ENCODE measurements around the gene CCDC136. TPM values are rescaled to one million over a fixed set of nuclear protein-coding genes. Genes with fewer than 3 reads are reported as not detected.

Gene CCDC136
- 0.61 and 0.87 TPM in 2 replicates for total RNA-seq (2014; rRNA removed; shearing (Covaris generic))
- polyA plus RNA-seq (2014; cell fraction: nucleus; rRNA removed), result 0.53 and 17.8 TPM in 2 replicates

GRCh38 chr7:128791121-128791971 lies at the start of gene CCDC136:
Gene CCDC136, plus strand, starts transcription at chr7:128791968. Its CDS starts 444 bp downstream, at chr7:128792412.
- peak; percentile 53 for DNase-seq (ENCODE audit: extremely low read depth, low read depth)

- no peak for DNase-seq (ENCODE audit: extremely low read depth, low read depth)
Measured at GRCh38 chr7:128742206-128742605, 49.6 kb upstream of the CCDC136 start.

GRCh38 chr7:128743112-128743772 lies 48.5 kb upstream of the CCDC136 start:
- DNase-seq (ENCODE audit: extremely low read depth, low read depth), result no peak

GRCh38 chr7:128744366-128744905 lies 47.3 kb upstream of the CCDC136 start:
- DNase-seq (ENCODE audit: extremely low read depth, low read depth), result no peak

GRCh38 chr7:128745706-128746105 lies 46.1 kb upstream of the CCDC136 start:
- no peak for DNase-seq (ENCODE audit: extremely low read depth, low read depth)

GRCh38 chr7:128747327-128748079 lies 44.3 kb upstream of the CCDC136 start:
- DNase-seq (ENCODE audit: extremely low read depth, low read depth), result no peak

GRCh38 chr7:128752251-128752650 lies 39.5 kb upstream of the CCDC136 start:
- DNase-seq (ENCODE audit: extremely low read depth, low read depth), result no peak

- DNase-seq (ENCODE audit: extremely low read depth, low read depth), result no peak
Measured at GRCh38 chr7:128755075-128755818, 36.5 kb upstream of the CCDC136 start.

GRCh38 chr7:128755819-128756476 lies 35.8 kb upstream of the CCDC136 start:
- DNase-seq (ENCODE audit: extremely low read depth, low read depth), result no peak

- DNase-seq (ENCODE audit: extremely low read depth, low read depth), result no peak
Measured at GRCh38 chr7:128757203-128757602, 34.6 kb upstream of the CCDC136 start.

- DNase-seq (ENCODE audit: extremely low read depth, low read depth), result no peak
Measured at GRCh38 chr7:128758553-128758952, 33.2 kb upstream of the CCDC136 start.

- DNase-seq (ENCODE audit: extremely low read depth, low read depth), result no peak
Measured at GRCh38 chr7:128759242-128759641, 32.5 kb upstream of the CCDC136 start.

GRCh38 chr7:128763541-128763940 lies 28.2 kb upstream of the CCDC136 start:
- DNase-seq (ENCODE audit: extremely low read depth, low read depth), result no peak

- DNase-seq (ENCODE audit: extremely low read depth, low read depth), result no peak
Measured at GRCh38 chr7:128767475-128768110, 24.2 kb upstream of the CCDC136 start.

GRCh38 chr7:128770233-128770632 lies 21.5 kb upstream of the CCDC136 start:
- no peak for DNase-seq (ENCODE audit: extremely low read depth, low read depth)

- no peak for DNase-seq (ENCODE audit: extremely low read depth, low read depth)
Measured at GRCh38 chr7:128773604-128774003, 18.2 kb upstream of the CCDC136 start.

- DNase-seq (ENCODE audit: extremely low read depth, low read depth), result no peak
Measured at GRCh38 chr7:128774029-128774689, 17.6 kb upstream of the CCDC136 start.

GRCh38 chr7:128774921-128775320 lies 16.8 kb upstream of the CCDC136 start:
- DNase-seq (ENCODE audit: extremely low read depth, low read depth), result no peak

All from NCI-H460 (cell line).